Measurements from ENCODE around the gene DENND2A.
"Not testable (repeated sequence)": the region's sequence is repeated elsewhere in the genome, so short reads cannot be mapped to it uniquely, and the experiment has no call there.

The DENND2A gene

GRCh38 chr7:140544388-140544826 is 96.2 kb downstream of the DENND2A start:
- no peak for DNase-seq (ENCODE audit: low spot score)

GRCh38 chr7:140542228-140542603 is 98.4 kb downstream of the DENND2A start:
- no peak for DNase-seq (ENCODE audit: low spot score)

GRCh38 chr7:140541513-140542227 is 98.9 kb downstream of the DENND2A start:
- DNase-seq (ENCODE audit: low spot score) = no peak

- no peak for DNase-seq (ENCODE audit: low spot score)
Measured at GRCh38 chr7:140541176-140541512, 99.5 kb downstream of the DENND2A start.

GRCh38 chr7:140540136-140540777 is 100.4 kb downstream of the DENND2A start:
- no peak for DNase-seq (ENCODE audit: low spot score)

- DNase-seq (ENCODE audit: low spot score) = no peak
Measured at GRCh38 chr7:140539461-140539860, 101.2 kb downstream of the DENND2A start.

- DNase-seq (ENCODE audit: low spot score) = no peak
Measured at GRCh38 chr7:140537750-140538482, 102.7 kb downstream of the DENND2A start.

- DNase-seq (ENCODE audit: low spot score) = no peak
Measured at GRCh38 chr7:140534743-140535142, 105.9 kb downstream of the DENND2A start.

- no peak for DNase-seq (ENCODE audit: low spot score)
Measured at GRCh38 chr7:140533394-140533872, 107.2 kb downstream of the DENND2A start.

GRCh38 chr7:140529428-140529827 is 111.2 kb downstream of the DENND2A start:
- not testable (repeated sequence) for DNase-seq (ENCODE audit: low spot score)

- no peak for DNase-seq (ENCODE audit: low spot score)
Measured at GRCh38 chr7:140526787-140527664, 113.6 kb downstream of the DENND2A start.

GRCh38 chr7:140526214-140526613 is 114.4 kb downstream of the DENND2A start:
- no peak for DNase-seq (ENCODE audit: low spot score)

GRCh38 chr7:140525743-140526142 is 114.9 kb downstream of the DENND2A start:
- DNase-seq (ENCODE audit: low spot score) = no peak

GRCh38 chr7:140521421-140521820 is 119.2 kb downstream of the DENND2A start:
- DNase-seq (ENCODE audit: low spot score) = no peak

GRCh38 chr7:140519007-140519399 is 121.6 kb downstream of the DENND2A start:
- DNase-seq (ENCODE audit: low spot score) = no peak

GRCh38 chr7:140518370-140519006 is 122.1 kb downstream of the DENND2A start:
- no peak for DNase-seq (ENCODE audit: low spot score)

GRCh38 chr7:140517546-140518369 is 122.9 kb downstream of the DENND2A start:
- DNase-seq (ENCODE audit: low spot score) = peak; percentile 53

GRCh38 chr7:140512317-140513000 is 128.2 kb downstream of the DENND2A start:
- no peak for DNase-seq (ENCODE audit: low spot score)

GRCh38 chr7:140509789-140510188 is 130.8 kb downstream of the DENND2A start:
- no peak for DNase-seq (ENCODE audit: low spot score)

- DNase-seq (ENCODE audit: low spot score) = not testable (repeated sequence)
Measured at GRCh38 chr7:140507556-140507955, 133.1 kb downstream of the DENND2A start.

Data from germinal center (tissue), 1 donor.